Measurements from ENCODE around the gene NFATC1.

DNA sequence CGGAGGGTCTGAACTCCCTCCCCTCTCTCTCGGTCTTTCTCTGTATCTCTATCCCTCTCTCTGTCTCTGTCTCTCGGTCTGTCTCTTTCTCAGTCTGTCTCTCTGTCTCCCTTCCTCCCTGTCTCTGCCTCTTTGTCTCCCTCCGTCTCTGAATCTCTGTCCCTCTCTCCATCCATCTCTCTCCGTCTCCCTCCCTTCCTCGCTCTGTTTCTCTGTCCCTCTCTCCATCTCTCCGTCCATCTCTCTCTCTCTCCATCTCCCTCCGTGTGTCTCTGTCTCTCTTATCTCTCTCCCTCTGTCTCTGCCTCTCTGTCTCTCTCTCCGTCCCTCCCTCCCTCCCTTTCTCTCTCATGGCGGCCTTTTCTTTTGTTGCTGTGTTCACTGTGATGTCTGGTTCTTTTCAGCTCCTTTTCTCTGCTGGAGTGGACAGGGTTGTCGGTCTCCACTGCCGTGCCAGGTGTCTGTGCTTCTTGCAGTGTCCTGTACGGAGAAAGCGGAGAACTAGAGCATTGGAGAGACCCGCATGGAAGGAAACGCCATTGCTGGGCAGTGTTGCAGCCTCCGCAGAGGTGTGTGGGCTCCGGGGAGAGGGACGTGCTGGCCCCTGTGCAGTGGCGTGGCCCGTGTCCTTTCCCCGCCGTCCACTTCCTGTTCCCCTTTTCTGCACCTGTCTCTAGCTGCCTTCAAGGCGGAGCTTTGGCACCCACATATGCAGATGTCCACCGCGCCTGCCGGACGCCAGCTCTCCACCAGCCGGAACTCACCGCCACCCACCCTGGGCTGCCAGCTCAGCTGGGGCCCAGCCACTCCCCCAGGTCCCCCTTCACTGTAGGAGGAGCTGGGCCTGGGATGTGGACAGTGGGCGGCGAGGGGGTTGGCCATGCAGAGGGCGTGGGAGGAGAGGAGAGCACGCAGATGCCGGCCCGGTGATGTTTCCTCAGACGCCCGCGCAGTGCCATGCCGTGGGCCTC, 113.1 kb downstream of the NFATC1 start:
- no peak for TF ChIP-seq ZNF274 (IDR thresholded peaks at IDR 0.05; ENCODE audit: low read depth, low read length)
- TF ChIP-seq YY1 (IDR thresholded peaks at IDR 0.05; ENCODE audit: insufficient read depth, insufficient read length): no peak
- no peak for TF ChIP-seq SUZ12 (IDR thresholded peaks at IDR 0.05; ENCODE audit: extremely low read depth, insufficient read depth, insufficient read length)

Data from NT2/D1 (cell line).